HepG2 (cell line): ENCODE data around the gene GALNT17.

Experiments
- ADNP ChIP-seq: sonication (generic); formaldehyde crosslinking; IDR thresholded peaks from 2 replicates; pipeline ENCODE4 v1.4.0; 2020; ENCODE audit warnings: missing genetic modification reagents
- BRCA1 ChIP-seq: sonication (generic); formaldehyde crosslinking; IDR thresholded peaks from 2 replicates; pipeline ENCODE4 v1.4.0; 2020; ENCODE audit warnings: missing genetic modification reagents
- EP300 ChIP-seq, 3 experiments: sonication (generic) in 1 of 3; formaldehyde crosslinking in 1 of 3; IDR thresholded peaks; 2 replicates each; pipeline versions ENCODE4 v1.5.1 to v1.6.1; 2011 to 2020; ENCODE audit warnings: low read depth in 2 of 3, low read length in 2 of 3, borderline replicate concordance in 1 of 3, improper control_type of control experiment in 1 of 3, mild to moderate bottlenecking in 1 of 3, missing genetic modification reagents in 1 of 3, moderate library complexity in 1 of 3
- KDM5B ChIP-seq: sonication (generic); formaldehyde crosslinking; IDR thresholded peaks from 2 replicates; pipeline ENCODE4 v1.4.0; 2020; ENCODE audit warnings: missing genetic modification reagents, mild to moderate bottlenecking, borderline replicate concordance
- REL ChIP-seq: sonication (generic); formaldehyde crosslinking; conservative IDR thresholded peaks from 2 replicates; pipeline ENCODE4 v1.8.0; 2022; ENCODE audit warnings: mild to moderate bottlenecking, missing genetic modification reagents, moderate library complexity
- YY1 ChIP-seq: IDR thresholded peaks from 2 replicates; pipeline ENCODE4 v1.6.1; 2011; ENCODE audit warnings: low read length, low read depth, moderate library complexity, mild to moderate bottlenecking; ENCODE audit not compliant: insufficient read depth, insufficient replicate concordance
- ZBTB7A ChIP-seq: sonication (generic); formaldehyde crosslinking; IDR thresholded peaks from 2 replicates; pipeline ENCODE4 v1.8.0; 2022; ENCODE audit warnings: mild to moderate bottlenecking, missing genetic modification reagents
- TF ChIP-seq, protein P1 (sequence below), 2 experiments: sonication (generic) in 1 of 2; formaldehyde crosslinking in 1 of 2; IDR thresholded peaks; 2 replicates each; pipeline versions ENCODE4 v1.5.1 to v1.6.1; 2011 to 2020; ENCODE audit warnings: borderline replicate concordance in 1 of 2, low read depth in 1 of 2, low read length in 1 of 2, mild to moderate bottlenecking in 1 of 2, missing genetic modification reagents in 1 of 2, moderate library complexity in 1 of 2
- TF ChIP-seq, protein P2 (sequence below): sonication (generic); formaldehyde crosslinking; IDR thresholded peaks from 2 replicates; pipeline ENCODE4 v1.5.0; 2020; ENCODE audit warnings: mild to moderate bottlenecking, missing genetic modification reagents, moderate library complexity
- TF ChIP-seq, protein P3 (sequence below): sonication (generic); formaldehyde crosslinking; IDR thresholded peaks from 2 replicates; pipeline ENCODE4 v1.9.0; 2021; ENCODE audit warnings: missing genetic modification reagents, mild to moderate bottlenecking, borderline replicate concordance

DNA sequence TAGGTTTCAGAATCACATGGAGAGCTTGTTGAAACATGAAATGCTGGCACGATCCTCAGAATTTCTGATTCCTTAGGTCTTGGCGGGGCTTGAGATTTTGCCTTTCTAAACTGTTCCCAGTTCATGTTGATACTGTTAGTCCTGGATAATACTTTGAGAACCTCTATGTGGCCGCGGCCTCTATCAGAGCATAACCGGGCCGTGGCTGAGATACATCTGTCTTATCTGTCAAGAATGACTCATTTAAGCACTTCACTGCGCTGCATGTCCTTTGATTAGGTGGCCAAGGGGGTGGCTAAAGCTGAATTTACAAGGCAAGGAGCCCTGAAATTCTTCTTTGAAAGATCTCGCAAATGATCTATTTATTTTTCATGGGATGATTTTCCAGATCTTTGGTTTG is 66.9 kb downstream of the GALNT17 start:
- TF ChIP-seq, protein P1, sequence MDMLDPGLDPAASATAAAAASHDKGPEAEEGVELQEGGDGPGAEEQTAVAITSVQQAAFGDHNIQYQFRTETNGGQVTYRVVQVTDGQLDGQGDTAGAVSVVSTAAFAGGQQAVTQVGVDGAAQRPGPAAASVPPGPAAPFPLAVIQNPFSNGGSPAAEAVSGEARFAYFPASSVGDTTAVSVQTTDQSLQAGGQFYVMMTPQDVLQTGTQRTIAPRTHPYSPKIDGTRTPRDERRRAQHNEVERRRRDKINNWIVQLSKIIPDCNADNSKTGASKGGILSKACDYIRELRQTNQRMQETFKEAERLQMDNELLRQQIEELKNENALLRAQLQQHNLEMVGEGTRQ (IDR thresholded peaks at IDR 0.05; ENCODE audit: low read depth, low read length) = no peak
- TF ChIP-seq, protein P1 (CRISPR knock-in tag; IDR thresholded peaks at IDR 0.05; ENCODE audit: borderline replicate concordance) = no peak
- TF ChIP-seq ZBTB7A (no peak), YY1 (no peak), REL (CRISPR knock-in tag) (no peak), ADNP (no peak), BRCA1 (CRISPR knock-in tag) (no peak), EP300 (IDR thresholded peaks at IDR 0.05; ENCODE audit: low read depth in 2 of 2, low read length in 2 of 2) (no peak), EP300 (CRISPR knock-in tag; IDR thresholded peaks at IDR 0.05; ENCODE audit: borderline replicate concordance) (no peak), KDM5B (no peak)
- TF ChIP-seq, protein P2, sequence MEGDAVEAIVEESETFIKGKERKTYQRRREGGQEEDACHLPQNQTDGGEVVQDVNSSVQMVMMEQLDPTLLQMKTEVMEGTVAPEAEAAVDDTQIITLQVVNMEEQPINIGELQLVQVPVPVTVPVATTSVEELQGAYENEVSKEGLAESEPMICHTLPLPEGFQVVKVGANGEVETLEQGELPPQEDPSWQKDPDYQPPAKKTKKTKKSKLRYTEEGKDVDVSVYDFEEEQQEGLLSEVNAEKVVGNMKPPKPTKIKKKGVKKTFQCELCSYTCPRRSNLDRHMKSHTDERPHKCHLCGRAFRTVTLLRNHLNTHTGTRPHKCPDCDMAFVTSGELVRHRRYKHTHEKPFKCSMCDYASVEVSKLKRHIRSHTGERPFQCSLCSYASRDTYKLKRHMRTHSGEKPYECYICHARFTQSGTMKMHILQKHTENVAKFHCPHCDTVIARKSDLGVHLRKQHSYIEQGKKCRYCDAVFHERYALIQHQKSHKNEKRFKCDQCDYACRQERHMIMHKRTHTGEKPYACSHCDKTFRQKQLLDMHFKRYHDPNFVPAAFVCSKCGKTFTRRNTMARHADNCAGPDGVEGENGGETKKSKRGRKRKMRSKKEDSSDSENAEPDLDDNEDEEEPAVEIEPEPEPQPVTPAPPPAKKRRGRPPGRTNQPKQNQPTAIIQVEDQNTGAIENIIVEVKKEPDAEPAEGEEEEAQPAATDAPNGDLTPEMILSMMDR = no peak
- TF ChIP-seq, protein P3, sequence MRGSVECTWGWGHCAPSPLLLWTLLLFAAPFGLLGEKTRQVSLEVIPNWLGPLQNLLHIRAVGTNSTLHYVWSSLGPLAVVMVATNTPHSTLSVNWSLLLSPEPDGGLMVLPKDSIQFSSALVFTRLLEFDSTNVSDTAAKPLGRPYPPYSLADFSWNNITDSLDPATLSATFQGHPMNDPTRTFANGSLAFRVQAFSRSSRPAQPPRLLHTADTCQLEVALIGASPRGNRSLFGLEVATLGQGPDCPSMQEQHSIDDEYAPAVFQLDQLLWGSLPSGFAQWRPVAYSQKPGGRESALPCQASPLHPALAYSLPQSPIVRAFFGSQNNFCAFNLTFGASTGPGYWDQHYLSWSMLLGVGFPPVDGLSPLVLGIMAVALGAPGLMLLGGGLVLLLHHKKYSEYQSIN (CRISPR knock-in tag) = no peak
